ENCODE data around the gene MPO. TPM values are rescaled to one million over a fixed set of nuclear protein-coding genes. Genes with fewer than 3 reads are reported as not detected.

The MPO gene
- total and polyA plus RNA-seq, 2 of the 8 experiments (the other 6 are each of a cell fraction or from before 2014, with no cell fraction given) = 0.06 to 0.74 TPM

DNA sequence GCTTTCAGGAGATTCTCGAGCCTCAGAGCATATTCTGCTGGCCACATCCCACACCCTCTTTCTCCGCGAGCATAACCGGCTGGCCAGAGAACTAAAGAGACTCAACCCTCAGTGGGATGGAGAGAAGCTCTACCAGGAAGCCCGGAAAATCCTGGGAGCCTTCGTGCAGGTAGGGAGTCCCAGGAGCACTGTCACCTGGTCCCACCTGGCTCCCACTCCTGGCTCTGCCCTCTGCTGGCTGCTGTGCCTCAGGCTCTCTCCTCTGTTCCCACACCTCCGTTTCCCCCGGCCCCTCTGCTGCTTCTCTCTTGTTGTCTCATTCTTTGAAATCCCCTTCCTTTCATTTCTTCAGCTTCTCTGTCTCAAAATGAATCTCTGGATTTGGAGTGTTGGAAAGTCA, 25.9 kb downstream of the MPO start:
- TF ChIP-seq E2F6 (IDR thresholded peaks at IDR 0.05) (peak; percentile 73), MAX (IDR thresholded peaks at IDR 0.05) (peak; percentile 84), RAD21 (IDR thresholded peaks at IDR 0.05 in 1 of 2, conservative IDR thresholded peaks at IDR 0.05 in 1 of 2; ENCODE audit: low read depth in 2 of 2, low read length in 2 of 2) (peak; percentile 38 to 58; a peak in 3 of 4 replicates), NANOG (IDR thresholded peaks at IDR 0.05; ENCODE audit: insufficient read depth, low read depth, low read length, poor library complexity, severe bottlenecking) (no peak), BRCA1 (IDR thresholded peaks at IDR 0.05; ENCODE audit: low read depth, low read length) (no peak), CTCF (IDR thresholded peaks at IDR 0.05; ENCODE audit: control extremely low read depth in 1 of 3, insufficient read depth in 1 of 3, low read depth in 1 of 3, low read length in 3 of 3) (peak; percentile 74 to 88 (median 78))
- CTCF ChIA-PET (ENCODE audit: partially characterized antibody) = interaction anchor here (0.8 to 2.7 kb wide), 19 partner anchors 8 to 450 kb away, joined by 3 to 15 read pairs (median 4); partner anchors contain the start of gene MPO
- peaks cover 7 to 8% of the 10 kb centered on the region in 2 experiments; a peak in 3 of 4 replicates for H3K9me3 ChIP-seq (ENCODE audit: insufficient read depth in 2 of 2, low read depth in 1 of 2, low read length in 1 of 2)

More for the DNA sequence above, 25.9 kb downstream of the MPO start:
- H3K14ac ChIP-seq (ENCODE audit: insufficient read length) = no peak overlapping the region
- H2AFZ ChIP-seq (ENCODE audit: low read length) = peak overlapping the region; percentile 99
- no peak overlapping the region for H4K8ac ChIP-seq (ENCODE audit: extremely low read depth, insufficient read depth, low read length)
- H2BK20ac ChIP-seq (ENCODE audit: low read length) = no peak overlapping the region
- H3K79me2 ChIP-seq (ENCODE audit: control insufficient read depth in 1 of 2, insufficient read depth in 2 of 2, low read length in 2 of 2) = no peaks in the 10 kb centered on the region
- H3K56ac ChIP-seq (replicated peaks; ENCODE audit: insufficient read length, low read depth, low read length) = no peak overlapping the region
- 28% methylated on average over 8 of the region's 8 CpGs; no CpG with 5 or more reads in 1 of the 2 experiments for WGBS, 2 experiments (ENCODE audit: extremely low coverage in 1 of 2, insufficient coverage in 1 of 2, insufficient read length in 1 of 2, insufficient replicate concordance in 2 of 2, low coverage in 1 of 2, low lambda C conversion rate in 2 of 2, missing lambda C conversion rate in 1 of 2)
- no peak overlapping the region for H3K18ac ChIP-seq (ENCODE audit: extremely low read depth, low read length)
- no peak overlapping the region for H3K4ac ChIP-seq (replicated peaks; ENCODE audit: insufficient read length, low read depth, low read length)
- POLR2A ChIA-PET (ENCODE audit: partially characterized antibody) = interaction anchor here (0.6 to 1.2 kb wide), 3 partner anchors 29 to 145 kb away, joined by 3 read pairs; no protein-coding TSS in a partner anchor
- DNase-seq (ENCODE audit: low read depth in 1 of 2, low spot score in 2 of 2) (peak in 1 of 2 experiments; percentile 70), FAIRE-seq (no peak)
- H3K27me3 ChIP-seq (replicated peaks in 1 of 4; ENCODE audit: control insufficient read depth in 3 of 4, extremely low read depth in 1 of 4, insufficient read depth in 3 of 4, low read length in 3 of 4) = peaks cover 19 to 38% (median 26%) of the 10 kb centered on the region in 4 experiments
- H3K4me3 ChIP-seq (ENCODE audit: extremely low read depth in 1 of 4, insufficient read depth in 2 of 4, low read depth in 3 of 4, low read length in 4 of 4) = peak overlapping the region in 1 of 4 experiments; percentile 43; a peak in 2 of 8 replicates
- H2AK5ac ChIP-seq (ENCODE audit: low read depth, low read length) = no peak overlapping the region
- no peak overlapping the region for H4K91ac ChIP-seq (replicated peaks; ENCODE audit: insufficient read length, low read length)
- no peak overlapping the region for H2BK5ac ChIP-seq (ENCODE audit: low read depth, low read length)
- H3K9ac ChIP-seq (replicated peaks in 1 of 4; ENCODE audit: extremely low read depth in 1 of 4, low read depth in 3 of 4, low read length in 3 of 4) = no peak overlapping the region
- H2BK15ac ChIP-seq (ENCODE audit: low read length) = no peak overlapping the region
- peak overlapping the region; percentile 30 to 56; a peak in 2 of 4 replicates for H3K4me2 ChIP-seq (ENCODE audit: insufficient read depth in 1 of 2, low read depth in 2 of 2, low read length in 2 of 2)
- no peak overlapping the region for H2BK120ac ChIP-seq (replicated peaks; ENCODE audit: low read depth, low read length)
- H3K23ac ChIP-seq (ENCODE audit: insufficient read length) = no peak overlapping the region
- H3K36me3 ChIP-seq (ENCODE audit: control insufficient read depth in 2 of 4, insufficient read depth in 4 of 4, low read length in 3 of 4) = no peaks in the 10 kb centered on the region
- H4K20me1 ChIP-seq (replicated peaks in 1 of 2; ENCODE audit: control insufficient read depth in 1 of 2, insufficient read depth in 2 of 2, low read length in 2 of 2) = no peaks in the 10 kb centered on the region
- no peaks in the 10 kb centered on the region for H3K4me1 ChIP-seq (replicated peaks in 1 of 4; ENCODE audit: control insufficient read depth in 3 of 4, insufficient read depth in 4 of 4, low read length in 3 of 4)
- H2BK12ac ChIP-seq (ENCODE audit: low read depth, low read length) = no peak overlapping the region
- no peak overlapping the region for H3K27ac ChIP-seq (ENCODE audit: low read depth, low read length)
- H4K5ac ChIP-seq (ENCODE audit: insufficient read length, low read depth, low read length) = no peak overlapping the region
- no peaks in the 10 kb centered on the region for H3K79me1 ChIP-seq (ENCODE audit: low read depth, low read length)
- H3K23me2 ChIP-seq (ENCODE audit: low read depth, low read length) = no peaks in the 10 kb centered on the region
